ENCODE results near the gene CATSPER1. TPM values are rescaled to one million over a fixed set of nuclear protein-coding genes. Genes with fewer than 3 reads are reported as not detected.

CATSPER1 gene
- total and polyA plus RNA-seq, 5 donors from 2014 or later = not detected

DNA sequence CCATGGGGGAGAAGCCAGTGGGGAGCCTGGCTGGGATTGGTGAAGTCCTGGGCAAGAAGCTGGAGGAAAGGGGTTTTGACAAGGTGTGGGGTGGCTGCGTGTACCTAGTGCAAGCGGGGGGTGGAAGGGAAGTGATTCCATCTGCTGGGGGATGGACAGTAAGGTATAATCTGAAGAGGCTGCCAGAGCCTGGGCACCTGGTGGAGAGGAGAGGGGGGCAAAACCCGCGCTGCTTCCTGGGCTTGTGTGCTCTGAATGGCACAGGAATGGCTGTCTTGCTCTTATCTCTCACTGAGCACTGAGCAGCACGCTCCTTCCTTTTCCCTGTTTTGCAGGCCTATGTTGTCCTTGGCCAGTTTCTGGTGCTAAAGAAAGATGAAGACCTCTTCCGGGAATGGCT is 23.0 kb downstream of the CATSPER1 start:
- DNase-seq (no peak), ATAC-seq (ENCODE audit: low read depth in 2 of 2) (no peak)
- Histone ChIP-seq H3K27me3 (ENCODE audit: control insufficient read depth, insufficient read depth, low read length) (no peaks in the 10 kb centered on the region), H3K9me3 (ENCODE audit: control insufficient read depth in 2 of 2, low read length in 2 of 2) (no peaks in the 10 kb centered on the region), H3K27ac (ENCODE audit: insufficient read depth, low read length, poor library complexity, severe bottlenecking) (peak overlapping the region; percentile 91), H3K36me3 (ENCODE audit: control insufficient read depth, insufficient read depth, low read length) (peaks cover 30% of the 10 kb centered on the region), H3K4me3 (ENCODE audit: low read depth, low read length) (peak overlapping the region; percentile 83), H3K4me1 (ENCODE audit: control insufficient read depth, insufficient read depth, low read length, poor library complexity, severe bottlenecking) (peaks cover 32% of the 10 kb centered on the region)
- H3K27me3 Mint-ChIP-seq = peaks cover 13% of the 10 kb centered on the region
- H3K9me3 Mint-ChIP-seq = no peaks in the 10 kb centered on the region
- H3K4me3 Mint-ChIP-seq = peak overlapping the region; percentile 88 to 100 (median 96)
- peaks cover 0 to 48% (median 26%) of the 10 kb centered on the region in 4 donors for H3K4me1 Mint-ChIP-seq
- H3K27ac Mint-ChIP-seq = peak overlapping the region in 2 of 3 donors; percentile 71 to 98
- peaks cover 19% of the 10 kb centered on the region for H3K36me3 Mint-ChIP-seq

GRCh38 chr11:66002648-66003225 is 23.5 kb downstream of the CATSPER1 start:
- Histone ChIP-seq H3K27ac (ENCODE audit: insufficient read depth, low read length, poor library complexity, severe bottlenecking) (peak overlapping the region; percentile 91), H3K4me1 (ENCODE audit: control insufficient read depth, insufficient read depth, low read length, poor library complexity, severe bottlenecking) (peaks cover 32% of the 10 kb centered on the region), H3K9me3 (ENCODE audit: control insufficient read depth in 2 of 2, low read length in 2 of 2) (no peaks in the 10 kb centered on the region), H3K27me3 (ENCODE audit: control insufficient read depth, insufficient read depth, low read length) (no peaks in the 10 kb centered on the region), H3K36me3 (ENCODE audit: control insufficient read depth, insufficient read depth, low read length) (peaks cover 35% of the 10 kb centered on the region), H3K4me3 (ENCODE audit: low read depth, low read length) (peak overlapping the region; percentile 83)
- Mint-ChIP-seq H3K4me1 (peaks cover 0 to 52% (median 27%) of the 10 kb centered on the region in 4 donors), H3K27me3 (peaks cover 13% of the 10 kb centered on the region), H3K27ac (peak overlapping the region; percentile 49 to 99 (median 98)), H3K4me3 (peak overlapping the region; percentile 93 to 100 (median 99)), H3K9me3 (no peaks in the 10 kb centered on the region), H3K36me3 (peaks cover 22% of the 10 kb centered on the region)
- ATAC-seq (ENCODE audit: low read depth in 2 of 2) (peak; percentile 70 to 71), DNase-seq (no peak)

GRCh38 chr11:66001942-66002647 is 24.2 kb downstream of the CATSPER1 start, which contains the start of the genes BANF1 and EIF1AD:
Gene BANF1 (plus strand): TSS chr11:66002503. CDS start chr11:66003251, 748 bp downstream.
Gene EIF1AD (minus strand): TSS chr11:66002157. CDS start chr11:66000389, 1,768 bp downstream.
- peaks cover 32% of the 10 kb centered on the region for H3K4me1 ChIP-seq (ENCODE audit: control insufficient read depth, insufficient read depth, low read length, poor library complexity, severe bottlenecking)
- DNase-seq = peak; percentile 87 to 99 (median 96)
- ATAC-seq (ENCODE audit: low read depth in 2 of 2) = peak; percentile 79 to 86
- peak within 1 kb of the TSS; percentile 98 to 100 (median 99) for H3K27ac Mint-ChIP-seq
- no peaks in the 10 kb centered on the region for H3K9me3 Mint-ChIP-seq
- peaks cover 26% of the 10 kb centered on the region for H3K36me3 Mint-ChIP-seq
- H3K36me3 ChIP-seq (ENCODE audit: control insufficient read depth, insufficient read depth, low read length) = peaks cover 40% of the 10 kb centered on the region
- peaks cover 0 to 57% (median 27%) of the 10 kb centered on the region in 4 donors for H3K4me1 Mint-ChIP-seq
- H3K4me3 Mint-ChIP-seq = peak within 1 kb of the TSS; percentile 93 to 100 (median 99)
- no peaks in the 10 kb centered on the region for H3K27me3 ChIP-seq (ENCODE audit: control insufficient read depth, insufficient read depth, low read length)
- no peaks in the 10 kb centered on the region for H3K9me3 ChIP-seq (ENCODE audit: control insufficient read depth in 2 of 2, low read length in 2 of 2)
- H3K27ac ChIP-seq (ENCODE audit: insufficient read depth, low read length, poor library complexity, severe bottlenecking) = peak within 1 kb of the TSS; percentile 91
- peak within 1 kb of the TSS; percentile 90 for H3K4me3 ChIP-seq (ENCODE audit: low read depth, low read length)
- H3K27me3 Mint-ChIP-seq = peaks cover 13% of the 10 kb centered on the region

- Mint-ChIP-seq H3K9me3 (peaks cover 0 to 2% (median 0%) of the 10 kb centered on the region in 7 donors), H3K4me3 (peak overlapping the region in 2 of 4 donors; percentile 23 to 48), H3K27ac (peak overlapping the region in 1 of 3 donors; percentile 5), H3K36me3 (peaks cover 29% of the 10 kb centered on the region), H3K4me1 (peaks cover 0 to 41% (median 25%) of the 10 kb centered on the region in 4 donors), H3K27me3 (peaks cover 9% of the 10 kb centered on the region)
- Histone ChIP-seq H3K4me1 (ENCODE audit: control insufficient read depth, insufficient read depth, low read length, poor library complexity, severe bottlenecking) (peaks cover 23% of the 10 kb centered on the region), H3K4me3 (ENCODE audit: low read depth, low read length) (no peak overlapping the region), H3K36me3 (ENCODE audit: control insufficient read depth, insufficient read depth, low read length) (peaks cover 34% of the 10 kb centered on the region), H3K27ac (ENCODE audit: insufficient read depth, low read length, poor library complexity, severe bottlenecking) (no peak overlapping the region), H3K27me3 (ENCODE audit: control insufficient read depth, insufficient read depth, low read length) (no peaks in the 10 kb centered on the region), H3K9me3 (ENCODE audit: control insufficient read depth in 2 of 2, low read length in 2 of 2) (no peaks in the 10 kb centered on the region)
- no peak for DNase-seq
- ATAC-seq (ENCODE audit: low read depth in 2 of 2) = no peak
These were observed 29.0 kb downstream of the CATSPER1 start for GRCh38 chr11:65997286-65997685.

DNA sequence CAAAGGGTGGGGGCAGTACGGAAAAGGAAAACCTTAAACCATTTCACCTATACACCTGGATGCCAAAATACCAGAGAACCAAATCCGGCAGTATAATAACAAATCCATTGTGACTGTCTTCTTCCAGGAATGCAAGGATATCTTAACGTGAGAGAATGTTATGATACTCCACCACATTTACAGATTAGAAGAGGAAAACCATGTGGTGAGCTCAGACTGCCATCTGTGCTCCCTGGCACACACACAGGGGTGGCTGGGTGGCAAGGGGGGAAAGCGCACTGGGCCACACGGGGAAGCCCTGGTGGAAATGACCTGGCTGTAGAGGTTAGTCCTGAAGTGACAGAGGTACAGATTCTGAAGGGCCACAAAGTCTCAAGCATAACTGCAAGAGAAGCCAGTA is 34.2 kb downstream of the CATSPER1 start:
- H3K4me3 Mint-ChIP-seq = no peak overlapping the region
- no peaks in the 10 kb centered on the region for H3K9me3 ChIP-seq (ENCODE audit: control insufficient read depth in 2 of 2, low read length in 2 of 2)
- no peaks in the 10 kb centered on the region for H3K27me3 Mint-ChIP-seq
- no peak for DNase-seq
- no peak overlapping the region for H3K4me3 ChIP-seq (ENCODE audit: low read depth, low read length)
- H3K36me3 Mint-ChIP-seq = peaks cover 4% of the 10 kb centered on the region
- H3K36me3 ChIP-seq (ENCODE audit: control insufficient read depth, insufficient read depth, low read length) = peaks cover 2% of the 10 kb centered on the region
- H3K4me1 Mint-ChIP-seq = peaks cover 5 to 11% (median 7%) of the 10 kb centered on the region in 4 donors
- H3K27me3 ChIP-seq (ENCODE audit: control insufficient read depth, insufficient read depth, low read length) = no peaks in the 10 kb centered on the region
- no peaks in the 10 kb centered on the region for H3K4me1 ChIP-seq (ENCODE audit: control insufficient read depth, insufficient read depth, low read length, poor library complexity, severe bottlenecking)
- ATAC-seq (ENCODE audit: low read depth in 2 of 2) = no peak
- H3K27ac Mint-ChIP-seq = peak overlapping the region in 1 of 3 donors; percentile 6
- peaks cover 0 to 3% (median 0%) of the 10 kb centered on the region in 7 donors for H3K9me3 Mint-ChIP-seq
- no peak overlapping the region for H3K27ac ChIP-seq (ENCODE audit: insufficient read depth, low read length, poor library complexity, severe bottlenecking)

DNA sequence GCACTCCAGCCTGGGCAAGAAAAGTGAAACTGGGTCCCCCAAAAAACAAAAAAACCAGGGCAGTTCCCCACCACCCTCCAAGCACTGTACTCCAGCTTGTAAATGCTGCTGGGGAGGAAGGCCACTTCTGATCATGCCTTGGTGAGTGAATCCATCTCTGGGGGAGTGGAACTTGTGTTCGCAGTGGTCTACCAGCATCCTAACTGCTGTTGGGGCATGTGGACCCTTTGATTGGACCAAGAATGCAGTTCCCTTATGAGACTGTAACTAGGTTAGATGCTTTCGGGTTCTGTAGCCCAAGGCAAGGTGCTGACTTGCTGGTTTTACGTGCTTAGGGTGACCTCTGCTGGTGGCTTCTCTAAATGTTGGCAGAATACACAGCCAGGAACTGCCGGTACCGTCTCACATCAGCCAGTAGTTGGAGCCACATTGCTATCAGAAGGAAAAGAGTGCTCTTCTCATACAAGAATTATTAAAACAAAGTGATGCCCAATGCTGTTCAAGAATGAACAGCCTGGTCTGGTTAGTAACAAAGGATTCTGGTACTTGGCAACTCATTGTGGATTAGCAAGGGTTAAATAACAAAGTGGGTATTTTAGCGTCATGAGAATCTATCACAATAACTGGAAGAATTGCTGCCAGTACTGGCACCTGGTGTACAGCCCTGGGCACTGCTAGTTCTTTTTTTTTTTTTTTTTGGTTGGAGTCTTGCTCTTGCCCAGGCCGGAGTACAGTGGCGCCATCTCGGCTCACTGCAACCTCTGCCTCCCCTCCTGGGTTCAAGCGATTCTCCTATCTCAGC is 37.3 kb downstream of the CATSPER1 start:
- peaks cover 0 to 3% (median 0%) of the 10 kb centered on the region in 7 donors for H3K9me3 Mint-ChIP-seq
- Histone ChIP-seq H3K4me3 (ENCODE audit: low read depth, low read length) (no peak overlapping the region), H3K9me3 (ENCODE audit: control insufficient read depth in 2 of 2, low read length in 2 of 2) (no peaks in the 10 kb centered on the region), H3K27ac (ENCODE audit: insufficient read depth, low read length, poor library complexity, severe bottlenecking) (peak overlapping the region; percentile 55), H3K27me3 (ENCODE audit: control insufficient read depth, insufficient read depth, low read length) (no peaks in the 10 kb centered on the region), H3K36me3 (ENCODE audit: control insufficient read depth, insufficient read depth, low read length) (no peaks in the 10 kb centered on the region), H3K4me1 (ENCODE audit: control insufficient read depth, insufficient read depth, low read length, poor library complexity, severe bottlenecking) (no peaks in the 10 kb centered on the region)
- no peaks in the 10 kb centered on the region for H3K27me3 Mint-ChIP-seq
- peak overlapping the region in 1 of 4 donors; percentile 3 for H3K4me3 Mint-ChIP-seq
- no peaks in the 10 kb centered on the region for H3K36me3 Mint-ChIP-seq
- peak overlapping the region; percentile 48 to 77 (median 66) for H3K27ac Mint-ChIP-seq
- peak; percentile 86 to 97 (median 94) for DNase-seq
- ATAC-seq (ENCODE audit: low read depth in 2 of 2) = peak; percentile 99 to 100
- peaks cover 5 to 8% (median 6%) of the 10 kb centered on the region in 4 donors for H3K4me1 Mint-ChIP-seq

GRCh38 chr11:65987336-65987735 is 38.9 kb downstream of the CATSPER1 start:
- Mint-ChIP-seq H3K9me3 (peaks cover 0 to under 1% (median 0%) of the 10 kb centered on the region in 7 donors), H3K4me1 (peaks cover 5 to 8% (median 6%) of the 10 kb centered on the region in 4 donors), H3K27me3 (no peaks in the 10 kb centered on the region), H3K4me3 (no peak overlapping the region), H3K36me3 (no peaks in the 10 kb centered on the region), H3K27ac (no peak overlapping the region)
- no peaks in the 10 kb centered on the region for H3K4me1 ChIP-seq (ENCODE audit: control insufficient read depth, insufficient read depth, low read length, poor library complexity, severe bottlenecking)
- ATAC-seq (ENCODE audit: low read depth in 2 of 2) = no peak
- H3K27ac ChIP-seq (ENCODE audit: insufficient read depth, low read length, poor library complexity, severe bottlenecking) = no peak overlapping the region
- H3K27me3 ChIP-seq (ENCODE audit: control insufficient read depth, insufficient read depth, low read length) = no peaks in the 10 kb centered on the region
- H3K36me3 ChIP-seq (ENCODE audit: control insufficient read depth, insufficient read depth, low read length) = no peaks in the 10 kb centered on the region
- no peak overlapping the region for H3K4me3 ChIP-seq (ENCODE audit: low read depth, low read length)
- no peaks in the 10 kb centered on the region for H3K9me3 ChIP-seq (ENCODE audit: control insufficient read depth in 2 of 2, low read length in 2 of 2)
- DNase-seq = no peak

Data from CD4-positive, CD25-positive, alpha-beta regulatory T cell (primary cell).